ENCODE measurements around the gene PARL. TPM values are rescaled to one million over a fixed set of nuclear protein-coding genes. Genes with fewer than 3 reads are reported as not detected.
A peak's percentile ranks its signal among the peaks of the same experiment; 100 is the strongest.

The PARL gene
- total and polyA plus RNA-seq, 2 experiments from 2014 or later, result 32.3 to 47.9 TPM

DNA sequence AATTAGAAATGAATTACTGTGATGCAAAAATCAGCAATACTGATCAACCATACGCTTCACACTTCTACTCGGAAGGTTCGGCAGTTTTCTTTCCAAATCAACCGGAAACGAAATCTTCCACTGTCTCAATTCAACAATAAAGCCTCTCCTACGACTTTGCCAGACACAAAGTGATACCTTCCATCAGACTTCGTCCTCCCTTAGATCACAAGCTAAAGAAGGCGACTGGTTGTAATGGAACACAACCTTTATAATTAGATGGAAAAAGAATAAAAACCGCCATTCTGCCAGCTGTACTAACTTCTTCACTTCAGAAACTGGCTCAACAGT, 618 bp downstream of the PARL start:
- H3K4me2 ChIP-seq, result peak overlapping the region; percentile 82
- no peaks in the 10 kb centered on the region for H3K9me3 ChIP-seq (ENCODE audit: low read depth)
- no peaks in the 10 kb centered on the region for H3K36me3 ChIP-seq (replicated peaks; ENCODE audit: insufficient read depth, low read depth)
- WGBS (ENCODE audit: low lambda C conversion rate, missing lambda C conversion rate), result 2% methylated on average over 9 of the region's 9 CpGs
- TF ChIP-seq EZH2 (IDR thresholded peaks at IDR 0.05; ENCODE audit: borderline replicate concordance) (no peak), EZH2phosphoT487 (IDR thresholded peaks at IDR 0.05; ENCODE audit: low read depth, severe bottlenecking, unreplicated experiment) (no peak)
- TF ChIP-seq, protein P1, sequence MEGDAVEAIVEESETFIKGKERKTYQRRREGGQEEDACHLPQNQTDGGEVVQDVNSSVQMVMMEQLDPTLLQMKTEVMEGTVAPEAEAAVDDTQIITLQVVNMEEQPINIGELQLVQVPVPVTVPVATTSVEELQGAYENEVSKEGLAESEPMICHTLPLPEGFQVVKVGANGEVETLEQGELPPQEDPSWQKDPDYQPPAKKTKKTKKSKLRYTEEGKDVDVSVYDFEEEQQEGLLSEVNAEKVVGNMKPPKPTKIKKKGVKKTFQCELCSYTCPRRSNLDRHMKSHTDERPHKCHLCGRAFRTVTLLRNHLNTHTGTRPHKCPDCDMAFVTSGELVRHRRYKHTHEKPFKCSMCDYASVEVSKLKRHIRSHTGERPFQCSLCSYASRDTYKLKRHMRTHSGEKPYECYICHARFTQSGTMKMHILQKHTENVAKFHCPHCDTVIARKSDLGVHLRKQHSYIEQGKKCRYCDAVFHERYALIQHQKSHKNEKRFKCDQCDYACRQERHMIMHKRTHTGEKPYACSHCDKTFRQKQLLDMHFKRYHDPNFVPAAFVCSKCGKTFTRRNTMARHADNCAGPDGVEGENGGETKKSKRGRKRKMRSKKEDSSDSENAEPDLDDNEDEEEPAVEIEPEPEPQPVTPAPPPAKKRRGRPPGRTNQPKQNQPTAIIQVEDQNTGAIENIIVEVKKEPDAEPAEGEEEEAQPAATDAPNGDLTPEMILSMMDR (IDR thresholded peaks at IDR 0.05; ENCODE audit: poor library complexity), result no peak
- peaks cover 14% of the 10 kb centered on the region for H3K4me1 ChIP-seq (ENCODE audit: insufficient read depth)
- peaks cover 19% of the 10 kb centered on the region for H4K20me1 ChIP-seq (ENCODE audit: insufficient read depth, poor library complexity, severe bottlenecking)
- no peak for DNase-seq (ENCODE audit: low spot score)
- no peaks in the 10 kb centered on the region for H3K9me2 ChIP-seq (replicated peaks; ENCODE audit: insufficient read depth)
- peaks cover 55% of the 10 kb centered on the region for H3K79me2 ChIP-seq
- peak overlapping the region; percentile 92 for H3K4me3 ChIP-seq
- H3K27ac ChIP-seq, result peak overlapping the region; percentile 87
- H2AFZ ChIP-seq, result peak overlapping the region; percentile 79
- H3K27me3 ChIP-seq, result no peaks in the 10 kb centered on the region

DNA sequence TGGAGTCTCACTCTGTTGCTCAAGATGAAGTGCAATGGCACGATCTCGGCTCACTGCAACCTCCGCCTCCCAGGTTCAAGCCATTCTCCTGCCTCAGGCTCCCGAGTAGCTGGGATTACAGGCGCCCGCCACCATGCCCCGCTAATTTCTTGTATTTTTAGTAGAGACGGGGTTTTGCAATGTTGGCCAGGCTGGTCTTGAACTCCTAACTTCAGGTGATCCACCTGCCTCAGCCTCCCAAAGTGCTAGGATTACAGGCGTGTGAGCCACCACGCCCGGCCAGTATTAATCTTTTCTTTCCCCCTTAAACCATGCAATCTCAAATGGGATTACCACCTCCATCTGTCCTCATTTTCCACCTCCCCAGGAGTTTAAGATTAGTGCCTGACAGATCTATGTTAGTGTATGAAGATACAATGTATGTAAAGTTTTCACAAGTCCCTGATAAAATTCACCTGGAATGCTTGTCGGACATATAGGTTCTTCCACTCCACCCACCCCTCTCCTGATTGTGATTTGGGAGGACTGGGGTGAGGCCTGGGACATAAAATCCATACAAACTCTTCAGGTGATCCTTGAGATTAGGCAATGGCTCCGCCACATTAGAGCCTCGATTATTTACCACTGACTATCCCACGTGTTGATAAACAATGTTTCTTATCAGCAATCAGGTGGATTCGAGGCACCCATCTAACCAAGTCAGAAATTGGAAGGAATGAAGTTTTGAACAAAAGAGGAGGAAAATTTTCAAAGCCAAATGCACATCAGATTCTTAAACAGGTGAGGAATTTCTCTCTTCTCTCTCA, 1.2 kb downstream of the PARL start:
- peak overlapping the region; percentile 79 for H2AFZ ChIP-seq
- H3K36me3 ChIP-seq (replicated peaks; ENCODE audit: insufficient read depth, low read depth), result no peaks in the 10 kb centered on the region
- no peaks in the 10 kb centered on the region for H3K27me3 ChIP-seq
- peak overlapping the region; percentile 87 for H3K27ac ChIP-seq
- DNase-seq (ENCODE audit: low spot score), result no peak
- H3K4me3 ChIP-seq, result peak overlapping the region; percentile 92
- H3K9me2 ChIP-seq (replicated peaks; ENCODE audit: insufficient read depth), result no peaks in the 10 kb centered on the region
- 63% methylated on average over 16 of the region's 16 CpGs for WGBS (ENCODE audit: low lambda C conversion rate, missing lambda C conversion rate)
- TF ChIP-seq, protein P1 (IDR thresholded peaks at IDR 0.05; ENCODE audit: poor library complexity), result no peak
- no peak for TF ChIP-seq EZH2phosphoT487 (IDR thresholded peaks at IDR 0.05; ENCODE audit: low read depth, severe bottlenecking, unreplicated experiment)
- H3K4me2 ChIP-seq, result peak overlapping the region; percentile 82
- no peaks in the 10 kb centered on the region for H3K9me3 ChIP-seq (ENCODE audit: low read depth)
- peaks cover 60% of the 10 kb centered on the region for H3K79me2 ChIP-seq
- H3K4me1 ChIP-seq (ENCODE audit: insufficient read depth), result peaks cover 14% of the 10 kb centered on the region
- H4K20me1 ChIP-seq (ENCODE audit: insufficient read depth, poor library complexity, severe bottlenecking), result peaks cover 21% of the 10 kb centered on the region

DNA sequence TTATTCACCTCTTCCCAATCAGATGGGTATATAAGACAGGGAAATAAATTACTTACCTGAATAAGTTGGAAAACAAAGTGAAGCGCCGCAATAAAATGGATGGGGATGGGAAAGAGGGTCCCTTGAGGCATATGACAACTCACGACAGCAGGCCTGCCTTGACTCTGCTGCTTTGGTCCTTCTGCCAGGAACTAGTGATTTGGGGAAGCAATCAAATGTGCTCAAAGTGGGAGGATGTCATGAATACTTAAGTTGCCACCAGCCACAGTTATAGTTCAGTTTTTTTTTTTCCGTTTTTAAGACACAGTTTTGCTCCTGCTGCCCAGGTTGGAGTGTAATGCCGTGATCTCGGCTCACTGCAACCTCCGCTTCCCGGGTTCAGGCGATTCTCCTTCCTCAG, 4.6 kb downstream of the PARL start:
- Histone ChIP-seq H3K4me1 (ENCODE audit: insufficient read depth) (peaks cover 14% of the 10 kb centered on the region), H3K4me3 (no peak overlapping the region), H2AFZ (no peak overlapping the region), H3K27ac (no peak overlapping the region), H3K9me2 (replicated peaks; ENCODE audit: insufficient read depth) (no peaks in the 10 kb centered on the region), H3K36me3 (replicated peaks; ENCODE audit: insufficient read depth, low read depth) (no peaks in the 10 kb centered on the region), H4K20me1 (ENCODE audit: insufficient read depth, poor library complexity, severe bottlenecking) (peaks cover 29% of the 10 kb centered on the region), H3K27me3 (no peaks in the 10 kb centered on the region), H3K79me2 (peaks cover 94% of the 10 kb centered on the region), H3K9me3 (ENCODE audit: low read depth) (no peaks in the 10 kb centered on the region), H3K4me2 (no peak overlapping the region)
- no peak for DNase-seq (ENCODE audit: low spot score)
- 98% methylated on average over 9 of the region's 9 CpGs for WGBS (ENCODE audit: low lambda C conversion rate, missing lambda C conversion rate)
- no peak for TF ChIP-seq EZH2phosphoT487 (IDR thresholded peaks at IDR 0.05; ENCODE audit: low read depth, severe bottlenecking, unreplicated experiment)
- no peak for TF ChIP-seq EZH2 (IDR thresholded peaks at IDR 0.05; ENCODE audit: borderline replicate concordance)
- TF ChIP-seq, protein P1 (IDR thresholded peaks at IDR 0.05; ENCODE audit: poor library complexity), result no peak

All from hepatocyte (in vitro differentiated cells).